A673 (cell line): ENCODE results near the gene PDE11A. TPM values are rescaled to one million over a fixed set of nuclear protein-coding genes. Genes with fewer than 3 reads are reported as not detected.

Experiments
- BruUV-seq: library from RNA; stranded (reverse); fragments of 400-500 nt; replicated peaks from 2 replicates; lab custom pipeline; 2021; lab: Mats Ljungman, UMichigan
- CTCF ChIA-PET: fragments of 300-600 bp; sonication (Branson Sonifier 250); formaldehyde crosslinking; loops from one replicate; lab custom pipeline; 2022; ENCODE audit warnings: antibody characterized with exemption; lab: Charles Lee
- POLR2A ChIA-PET: fragments of 300-600 bp; sonication (Branson Sonifier 250); formaldehyde crosslinking; loops from one replicate; lab custom pipeline; 2022; ENCODE audit warnings: antibody characterized with exemption; ENCODE audit not compliant: low non-redundant PET; lab: Charles Lee
- DNase-seq: peaks from one replicate; pipeline ENCODE4 v3.0.0-alpha.2; 2015; ENCODE audit warnings: low spot score
- H3K27ac ChIP-seq: fragments of 200-600 bp; sonication (generic); 2 replicates; pipeline ENCODE4 v1.5.1; 2016; ENCODE audit warnings: mixed run types, low read depth, mild to moderate bottlenecking, mixed read lengths, antibody characterized with exemption, low read length; ENCODE audit not compliant: poor library complexity, severe bottlenecking
- H3K27me3 ChIP-seq: fragments of 200-600 bp; sonication (generic); replicated peaks from 2 replicates; pipeline ENCODE4 v1.6.1; 2017; ENCODE audit warnings: mixed run types, low read depth, mild to moderate bottlenecking, mixed read lengths, antibody characterized with exemption, low read length; ENCODE audit not compliant: insufficient read depth, poor library complexity
- H3K36me3 ChIP-seq: fragments of 200-600 bp; sonication (generic); 2 replicates; pipeline ENCODE4 v1.6.1; 2016; ENCODE audit warnings: mixed run types, mild to moderate bottlenecking, mixed read lengths, antibody characterized with exemption, low read length; ENCODE audit not compliant: insufficient read depth, poor library complexity, severe bottlenecking
- H3K4me1 ChIP-seq: fragments of 200-600 bp; sonication (generic); 2 replicates; pipeline ENCODE4 v1.6.1; 2017; ENCODE audit warnings: mixed run types, mild to moderate bottlenecking, mixed read lengths, antibody characterized with exemption, low read length; ENCODE audit not compliant: insufficient read depth, poor library complexity, severe bottlenecking
- H3K4me3 ChIP-seq: fragments of 200-600 bp; sonication (generic); 2 replicates; pipeline ENCODE4 v1.5.1; 2016; ENCODE audit warnings: low read depth, mixed run types, mild to moderate bottlenecking, mixed read lengths, low read length; ENCODE audit not compliant: poor library complexity, severe bottlenecking
- H3K9me3 ChIP-seq: fragments of 200-600 bp; sonication (generic); 2 replicates; pipeline ENCODE4 v1.6.1; 2016; ENCODE audit warnings: mixed run types, low read depth, mild to moderate bottlenecking, mixed read lengths, antibody characterized with exemption, low read length; ENCODE audit not compliant: poor library complexity, severe bottlenecking
- CTCF ChIP-seq: fragments of 300-800, 200-600 bp; sonication (generic); conservative IDR thresholded peaks from 2 replicates; pipeline ENCODE4 v1.5.1; 2017; ENCODE audit warnings: low read depth, mild to moderate bottlenecking, antibody characterized with exemption, low read length, moderate library complexity, mixed read lengths
- EZH2 ChIP-seq: fragments of 200-600 bp; sonication (generic); IDR thresholded peaks from 2 replicates; pipeline ENCODE4 v1.6.1; 2017; ENCODE audit warnings: borderline replicate concordance, low read depth, mild to moderate bottlenecking, mixed read lengths, antibody characterized with exemption, low read length; ENCODE audit not compliant: poor library complexity, severe bottlenecking
- intact Hi-C: fragments of 100-400 bp; cut with micrococcal nuclease; formaldehyde crosslinking; loops from one replicate; pipeline ENCODE4 v1.10.0; 2022; ENCODE audit not compliant: unreplicated experiment
- total RNA-seq: library from RNA; stranded (reverse); gene quantifications from 2 replicates; pipeline ENCODE4 v1.2.3, GENCODE V29; 2021

The PDE11A gene
- total RNA-seq, 1 experiment from 2014 or later, result not detected

- TF ChIP-seq EZH2, result no peak
- no peak for TF ChIP-seq CTCF
- intact Hi-C loops, result no loop called here
- DNase-seq, result no peak
- H3K4me1 ChIP-seq, result no peaks in the 10 kb centered on the region
- H3K9me3 ChIP-seq, result no peaks in the 10 kb centered on the region
- no peaks in the 10 kb centered on the region for H3K27me3 ChIP-seq
- no peaks in the 10 kb centered on the region for H3K36me3 ChIP-seq
- BruUV-seq, result no TSS peak
- H3K4me3 ChIP-seq, result no peak overlapping the region
- CTCF ChIA-PET, result no interaction called here
- H3K27ac ChIP-seq, result no peak overlapping the region
- POLR2A ChIA-PET, result no interaction called here
Measured at GRCh38 chr2:177939211-177939610, 133.4 kb downstream of the PDE11A start.

- Histone ChIP-seq H3K27ac (no peak overlapping the region), H3K9me3 (no peaks in the 10 kb centered on the region), H3K36me3 (no peaks in the 10 kb centered on the region), H3K4me1 (no peaks in the 10 kb centered on the region), H3K27me3 (no peaks in the 10 kb centered on the region), H3K4me3 (no peak overlapping the region)
- no peak for TF ChIP-seq EZH2
- no peak for TF ChIP-seq CTCF
- ChIA-PET POLR2A (no interaction called here), CTCF (no interaction called here)
- intact Hi-C loops, result no loop called here
- BruUV-seq, result no TSS peak
- no peak for DNase-seq
Measured at GRCh38 chr2:177930916-177931315, 141.7 kb downstream of the PDE11A start.

GRCh38 chr2:177929662-177930522 lies 142.7 kb downstream of the PDE11A start:
- DNase-seq, result no peak
- Histone ChIP-seq H3K27me3 (no peaks in the 10 kb centered on the region), H3K4me3 (no peak overlapping the region), H3K4me1 (no peaks in the 10 kb centered on the region), H3K9me3 (no peaks in the 10 kb centered on the region), H3K27ac (no peak overlapping the region), H3K36me3 (no peaks in the 10 kb centered on the region)
- ChIA-PET CTCF (no interaction called here), POLR2A (no interaction called here)
- BruUV-seq, result no TSS peak
- TF ChIP-seq CTCF, result no peak
- no peak for TF ChIP-seq EZH2
- intact Hi-C loops, result no loop called here
